ENCODE data around the gene ADAD2. TPM values are rescaled to one million over a fixed set of nuclear protein-coding genes. Genes with fewer than 3 reads are reported as not detected.

Gene ADAD2
- total RNA-seq, 1 donor from 2014 or later, result 1.1 TPM

- ATAC-seq, result peak; percentile 12
These were observed 13.2 kb upstream of the ADAD2 start for GRCh38 chr16:84177741-84178073.

GRCh38 chr16:84178146-84178765, 12.7 kb upstream of the ADAD2 start:
- no peak for ATAC-seq

GRCh38 chr16:84178892-84179611, 11.9 kb upstream of the ADAD2 start:
- ATAC-seq, result no peak

- no peak for ATAC-seq
These were observed 11.2 kb upstream of the ADAD2 start for GRCh38 chr16:84179612-84180320.

- ATAC-seq, result no peak
These were observed 10.3 kb upstream of the ADAD2 start for GRCh38 chr16:84180519-84181140.

GRCh38 chr16:84181144-84181915, 9.6 kb upstream of the ADAD2 start:
- no peak for ATAC-seq

- ATAC-seq, result no peak
These were observed 8.9 kb upstream of the ADAD2 start for GRCh38 chr16:84182104-84182503.

- no peak for ATAC-seq
These were observed 8.0 kb upstream of the ADAD2 start for GRCh38 chr16:84182680-84183571.

GRCh38 chr16:84183572-84183875, 7.4 kb upstream of the ADAD2 start:
- ATAC-seq, result no peak

- ATAC-seq, result no peak
These were observed 6.9 kb upstream of the ADAD2 start for GRCh38 chr16:84183911-84184591.

GRCh38 chr16:84184775-84185174, 6.2 kb upstream of the ADAD2 start:
- ATAC-seq, result peak; percentile 9

- ATAC-seq, result peak; percentile 95
These were observed 4.1 kb upstream of the ADAD2 start, which contains the start of gene TAF1C for GRCh38 chr16:84186685-84187437. Gene TAF1C (minus strand): TSS chr16:84187057. CDS start chr16:84184988, 2,069 bp downstream.

- ATAC-seq, result no peak
These were observed 509 bp downstream of the ADAD2 start for GRCh38 chr16:84191466-84191865.

- ATAC-seq, result no peak
These were observed 2.5 kb downstream of the ADAD2 start for GRCh38 chr16:84193480-84193879.

- no peak for ATAC-seq
These were observed 3.1 kb downstream of the ADAD2 start for GRCh38 chr16:84194018-84194417.

- ATAC-seq, result no peak
These were observed 3.7 kb downstream of the ADAD2 start for GRCh38 chr16:84194470-84195200.

GRCh38 chr16:84195201-84196093, 4.5 kb downstream of the ADAD2 start:
- no peak for ATAC-seq

- ATAC-seq, result peak; percentile 0
These were observed 5.1 kb downstream of the ADAD2 start for GRCh38 chr16:84196101-84196500.

Data from esophagus mucosa (tissue), 1 donor.